ENCODE results near the gene GABBR1. TPM values are rescaled to one million over a fixed set of nuclear protein-coding genes. Genes with fewer than 3 reads are reported as not detected.

Gene GABBR1
- total RNA-seq, 1 donor from 2014 or later, result 14.1 TPM

DNA sequence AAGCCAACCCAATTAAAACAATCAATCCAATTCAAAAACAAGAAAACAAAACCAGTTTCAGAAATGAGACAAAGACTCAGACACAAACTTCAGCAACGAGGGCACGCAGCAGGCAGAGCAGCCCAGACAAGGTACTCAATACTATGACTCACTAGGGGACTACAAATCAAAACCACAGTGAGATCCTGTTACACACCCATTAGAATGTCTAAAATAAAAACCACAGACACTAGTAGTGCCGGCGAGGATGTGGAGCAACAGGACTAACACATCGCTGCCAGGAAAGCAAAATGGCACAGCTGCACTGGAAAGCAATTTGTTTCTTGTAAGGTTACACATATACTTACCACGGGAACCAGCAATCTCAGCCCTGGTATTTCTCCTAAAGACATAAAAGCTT is 116.9 kb downstream of the GABBR1 start:
- peak; percentile 32 for DNase-seq (ENCODE audit: low read depth)
- no peaks in the 10 kb centered on the region for H3K27me3 ChIP-seq (ENCODE audit: control insufficient read depth, insufficient read depth, low read length)
- TF ChIP-seq, protein P1, sequence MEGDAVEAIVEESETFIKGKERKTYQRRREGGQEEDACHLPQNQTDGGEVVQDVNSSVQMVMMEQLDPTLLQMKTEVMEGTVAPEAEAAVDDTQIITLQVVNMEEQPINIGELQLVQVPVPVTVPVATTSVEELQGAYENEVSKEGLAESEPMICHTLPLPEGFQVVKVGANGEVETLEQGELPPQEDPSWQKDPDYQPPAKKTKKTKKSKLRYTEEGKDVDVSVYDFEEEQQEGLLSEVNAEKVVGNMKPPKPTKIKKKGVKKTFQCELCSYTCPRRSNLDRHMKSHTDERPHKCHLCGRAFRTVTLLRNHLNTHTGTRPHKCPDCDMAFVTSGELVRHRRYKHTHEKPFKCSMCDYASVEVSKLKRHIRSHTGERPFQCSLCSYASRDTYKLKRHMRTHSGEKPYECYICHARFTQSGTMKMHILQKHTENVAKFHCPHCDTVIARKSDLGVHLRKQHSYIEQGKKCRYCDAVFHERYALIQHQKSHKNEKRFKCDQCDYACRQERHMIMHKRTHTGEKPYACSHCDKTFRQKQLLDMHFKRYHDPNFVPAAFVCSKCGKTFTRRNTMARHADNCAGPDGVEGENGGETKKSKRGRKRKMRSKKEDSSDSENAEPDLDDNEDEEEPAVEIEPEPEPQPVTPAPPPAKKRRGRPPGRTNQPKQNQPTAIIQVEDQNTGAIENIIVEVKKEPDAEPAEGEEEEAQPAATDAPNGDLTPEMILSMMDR (IDR thresholded peaks at IDR 0.05; ENCODE audit: insufficient read depth, low read length, poor library complexity, severe bottlenecking), result no peak
- H3K4me3 ChIP-seq (ENCODE audit: low read depth, low read length), result no peak overlapping the region
- no peaks in the 10 kb centered on the region for H3K36me3 ChIP-seq (ENCODE audit: control insufficient read depth, insufficient read depth, low read length)

DNA sequence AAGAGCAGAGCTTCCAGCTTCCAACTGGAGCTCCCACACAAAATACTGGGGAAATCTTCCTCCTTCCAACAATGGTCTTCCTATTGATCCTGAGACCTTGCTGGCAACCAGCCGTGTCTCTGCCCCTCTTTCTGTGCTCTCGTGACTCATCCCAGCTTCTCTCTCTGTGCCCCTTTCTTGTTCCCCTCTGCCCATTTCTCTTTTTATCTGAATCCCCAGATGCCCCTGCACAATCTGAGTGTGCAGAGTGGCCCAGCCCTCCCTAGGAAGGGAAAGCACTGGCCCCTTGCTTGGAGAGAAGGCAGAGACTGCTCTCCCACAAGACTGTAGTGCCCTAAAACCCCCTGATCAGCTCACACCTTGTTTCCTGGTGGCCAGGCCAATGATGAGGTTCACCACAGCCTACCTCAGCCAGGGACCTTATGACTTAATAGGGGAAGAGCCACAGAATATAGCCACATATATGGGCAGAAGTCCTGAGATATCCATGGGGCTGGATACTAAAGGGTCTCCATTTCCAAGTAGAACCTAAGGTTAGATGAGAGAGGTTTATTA is 122.2 kb downstream of the GABBR1 start:
- Histone ChIP-seq H3K27me3 (ENCODE audit: control insufficient read depth, insufficient read depth, low read length) (no peaks in the 10 kb centered on the region), H3K4me3 (ENCODE audit: low read depth, low read length) (no peak overlapping the region), H3K36me3 (ENCODE audit: control insufficient read depth, insufficient read depth, low read length) (no peaks in the 10 kb centered on the region)
- no peak for DNase-seq (ENCODE audit: low read depth)
- TF ChIP-seq, protein P1 (IDR thresholded peaks at IDR 0.05; ENCODE audit: insufficient read depth, low read length, poor library complexity, severe bottlenecking), result no peak

- Histone ChIP-seq H3K36me3 (ENCODE audit: control insufficient read depth, insufficient read depth, low read length) (no peaks in the 10 kb centered on the region), H3K27me3 (ENCODE audit: control insufficient read depth, insufficient read depth, low read length) (no peaks in the 10 kb centered on the region), H3K4me3 (ENCODE audit: low read depth, low read length) (no peak overlapping the region)
- TF ChIP-seq, protein P1 (IDR thresholded peaks at IDR 0.05; ENCODE audit: insufficient read depth, low read length, poor library complexity, severe bottlenecking), result no peak
- no peak for DNase-seq (ENCODE audit: low read depth)
Observed at GRCh38 chr6:29510202-29510601, 122.8 kb downstream of the GABBR1 start.

Other genes with a start within 250 kb of the GABBR1 start
- not detected in 2 replicates for gene OR12D2, start 237.6 kb downstream of the GABBR1 start, total RNA-seq
- not detected in 2 replicates for gene OR12D1, start 218.3 kb downstream of the GABBR1 start, total RNA-seq
- gene OR10C1, start 193.9 kb downstream of the GABBR1 start, total RNA-seq, result not detected in 2 replicates
- not detected in 2 replicates for gene OR11A1, start 176.1 kb downstream of the GABBR1 start, total RNA-seq
- not detected in 2 replicates for gene OR2H1, start 176.0 kb downstream of the GABBR1 start, total RNA-seq
- gene MAS1L, start 145.2 kb downstream of the GABBR1 start, total RNA-seq, result not detected in 2 replicates
- 7.3 and 9.4 TPM in 2 replicates for gene UBD, start 73.5 kb downstream of the GABBR1 start, total RNA-seq
- not detected in 2 replicates for gene OR2H2, start 48.1 kb downstream of the GABBR1 start, total RNA-seq
- gene MOG, start 23.9 kb upstream of the GABBR1 start, total RNA-seq, result not detected in 2 replicates
- 0.07 and 0.08 TPM in 2 replicates for gene ZFP57, start 48.0 kb upstream of the GABBR1 start, total RNA-seq
- gene HLA-F, start 90.3 kb upstream of the GABBR1 start, total RNA-seq, result 9.0 TPM in 2 replicates
- gene HLA-G, start 194.6 kb upstream of the GABBR1 start, total RNA-seq, result 0.75 and 1.1 TPM in 2 replicates